ENCODE measurements around the gene ARHGEF25. TPM values are rescaled to one million over a fixed set of nuclear protein-coding genes. Genes with fewer than 3 reads are reported as not detected.
"Not testable (repeated sequence)": the region's sequence is repeated elsewhere in the genome, so short reads cannot be mapped to it uniquely, and the experiment has no call there.

Gene ARHGEF25
- total RNA-seq, 1 donor from 2014 or later = 1.6 TPM

- peaks cover 4% of the 10 kb centered on the region for H3K27me3 Mint-ChIP-seq
- DNase-seq = no peak
Measured at GRCh38 chr12:57661376-57661775, 50.1 kb downstream of the ARHGEF25 start.

GRCh38 chr12:57665066-57665820 is 54.0 kb downstream of the ARHGEF25 start:
- H3K4me1 Mint-ChIP-seq; DNase-seq; H3K27me3 Mint-ChIP-seq; H3K36me3 Mint-ChIP-seq (ENCODE audit: low read depth); H3K4me3 Mint-ChIP-seq; intact Hi-C loops (cut with micrococcal nuclease); H3K9me3 Mint-ChIP-seq; H3K27ac Mint-ChIP-seq: not testable (repeated sequence)

More at GRCh38 chr12:57661376-57661775, 50.1 kb downstream of the ARHGEF25 start:
- Mint-ChIP-seq H3K27ac (no peak overlapping the region), H3K36me3 (ENCODE audit: low read depth) (no peaks in the 10 kb centered on the region), H3K9me3 (peaks cover 8% of the 10 kb centered on the region), H3K4me3 (no peak overlapping the region), H3K4me1 (no peaks in the 10 kb centered on the region)
- intact Hi-C loops (cut with micrococcal nuclease) = no loop called here

Other genes starting within 250 kb of the ARHGEF25 start
- gene R3HDM2, start 180.4 kb upstream of the ARHGEF25 start, total RNA-seq = 42.7 and 45.8 TPM in 2 replicates
- 0.12 TPM in 1 of 2 replicates, not detected in the other for gene INHBC, start 176.7 kb upstream of the ARHGEF25 start, total RNA-seq
- gene INHBE, start 156.1 kb upstream of the ARHGEF25 start, total RNA-seq = 0.07 TPM in 1 of 2 replicates, not detected in the other
- gene GLI1, start 151.7 kb upstream of the ARHGEF25 start, total RNA-seq = 0.96 and 1.2 TPM in 2 replicates
- gene ARHGAP9, start 131.6 kb upstream of the ARHGEF25 start, total RNA-seq = 102 and 103 TPM in 2 replicates
- 307 and 316 TPM in 2 replicates for gene MARS1, start 123.4 kb upstream of the ARHGEF25 start, total RNA-seq
- 15.3 and 16.7 TPM in 2 replicates for gene DDIT3, start 90.9 kb upstream of the ARHGEF25 start, total RNA-seq
- gene MBD6, start 88.6 kb upstream of the ARHGEF25 start, total RNA-seq = 67.5 and 67.8 TPM in 2 replicates
- 78.9 and 80.9 TPM in 2 replicates for gene DCTN2, start 64.2 kb upstream of the ARHGEF25 start, total RNA-seq
- gene KIF5A, start 61.4 kb upstream of the ARHGEF25 start, total RNA-seq = 1.8 and 2.4 TPM in 2 replicates
- gene PIP4K2C, start 20.2 kb upstream of the ARHGEF25 start, total RNA-seq = 21.5 and 23.0 TPM in 2 replicates
- gene DTX3, start 6.6 kb upstream of the ARHGEF25 start, total RNA-seq = 15.9 and 18.3 TPM in 2 replicates
- gene B4GALNT1, start 21.8 kb downstream of the ARHGEF25 start, total RNA-seq = 4.6 and 5.7 TPM in 2 replicates
- gene OS9, start 82.7 kb downstream of the ARHGEF25 start, total RNA-seq = 84.3 and 92.6 TPM in 2 replicates
- gene AGAP2, start 127.3 kb downstream of the ARHGEF25 start, total RNA-seq = 27.1 and 28.2 TPM in 2 replicates
- 19.2 and 19.4 TPM in 2 replicates for gene TSPAN31, start 133.6 kb downstream of the ARHGEF25 start, total RNA-seq
- gene CDK4, start 140.9 kb downstream of the ARHGEF25 start, total RNA-seq = 240 and 248 TPM in 2 replicates
- gene MARCHF9, start 143.7 kb downstream of the ARHGEF25 start, total RNA-seq = 21.6 and 22.7 TPM in 2 replicates
- gene CYP27B1, start 155.6 kb downstream of the ARHGEF25 start, total RNA-seq = 12.3 and 12.7 TPM in 2 replicates
- 72.2 and 79.8 TPM in 2 replicates for gene METTL1, start 160.7 kb downstream of the ARHGEF25 start, total RNA-seq
- 5.2 and 6.1 TPM in 2 replicates for gene EEF1AKMT3, start 161.2 kb downstream of the ARHGEF25 start, total RNA-seq
- gene TSFM, start 171.4 kb downstream of the ARHGEF25 start, total RNA-seq = 62.5 and 64.3 TPM in 2 replicates
- gene AVIL, start 207.3 kb downstream of the ARHGEF25 start, total RNA-seq = 1.2 and 1.9 TPM in 2 replicates
- gene CTDSP2, start 235.3 kb downstream of the ARHGEF25 start, total RNA-seq = 81.4 and 82.7 TPM in 2 replicates